Activated T-helper 2 cell treated with anti-CD3 and anti-CD28 coated beads, Interferon-gamma antibody, Interleukin-2, Interleukin-4, amounts not matched to agents 10 μg/mL and 5 μg/mL and 100 μg/mL, durations not matched to agents 14 hours and 24 hours and 36 hours (primary cell): ENCODE data around the gene C11orf68. TPM values are rescaled to one million over a fixed set of nuclear protein-coding genes. Genes with fewer than 3 reads are reported as not detected.
A peak's percentile ranks its signal among the peaks of the same experiment; 100 is the strongest.

Experiments
- DNase-seq: peaks from one replicate; pipeline ENCODE4 v3.0.0; 2021; ENCODE audit warnings: low spot score
- H3K27ac Mint-ChIP-seq: one replicate; pipeline ENCODE4 v1.8.0; 2021; ENCODE audit warnings: mixed read lengths
- H3K27me3 Mint-ChIP-seq: one replicate; pipeline ENCODE4 v1.8.0; 2021; ENCODE audit warnings: low read depth, mixed read lengths
- H3K36me3 Mint-ChIP-seq: one replicate; pipeline ENCODE4 v1.8.0; 2021; ENCODE audit warnings: low read depth, mixed read lengths
- H3K4me1 Mint-ChIP-seq: one replicate; pipeline ENCODE4 v1.8.0; 2021; ENCODE audit warnings: low read depth, mixed read lengths
- H3K4me3 Mint-ChIP-seq: one replicate; pipeline ENCODE4 v1.8.0; 2021; ENCODE audit warnings: low read depth, mild to moderate bottlenecking, moderate library complexity, mixed read lengths
- H3K9me3 Mint-ChIP-seq: one replicate; pipeline ENCODE4 v1.8.0; 2021; ENCODE audit warnings: mixed read lengths
- intact Hi-C: fragments of 100-400 bp; cut with micrococcal nuclease; formaldehyde crosslinking; loops from one replicate; pipeline ENCODE4 v1.15.1; 2023
- total RNA-seq: library from RNA; stranded (reverse); gene quantifications from 2 replicates; pipeline ENCODE4 v1.2.3, GENCODE V29; 2022

The C11orf68 gene
- total RNA-seq, 1 donor from 2014 or later = 23.8 TPM

- no peak for DNase-seq
- Mint-ChIP-seq H3K27me3 (no peaks in the 10 kb centered on the region), H3K36me3 (peaks cover 30% of the 10 kb centered on the region), H3K4me1 (peaks cover 19% of the 10 kb centered on the region), H3K4me3 (peak overlapping the region; percentile 83), H3K9me3 (no peaks in the 10 kb centered on the region), H3K27ac (peak overlapping the region; percentile 75)
- intact Hi-C loops = loop anchor here (2.0 kb wide), 1 partner anchor 43 kb away; the partner anchor contains the start of gene SART1
These were observed 1.2 kb downstream of the C11orf68 start for GRCh38 chr11:65917434-65918210.

DNA sequence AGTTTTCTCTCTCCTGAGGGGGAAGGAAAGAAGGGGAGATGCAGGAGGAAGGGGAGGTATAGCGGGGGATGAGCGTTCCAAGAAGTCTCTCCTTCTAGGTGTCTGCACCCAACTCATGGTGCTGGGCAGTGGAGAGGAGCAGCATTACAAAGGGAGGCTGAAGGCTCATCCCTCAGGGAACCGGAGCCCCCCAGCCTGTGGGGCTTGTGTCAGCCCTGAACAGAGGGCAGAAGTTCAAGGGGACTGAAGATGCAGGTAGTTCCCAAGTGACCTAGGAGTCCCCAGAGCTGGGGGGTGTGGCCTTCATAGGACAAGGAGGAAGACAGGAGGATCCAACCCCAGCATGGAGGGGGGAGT is 1.8 kb downstream of the C11orf68 start:
- peaks cover 19% of the 10 kb centered on the region for H3K4me1 Mint-ChIP-seq
- peaks cover 25% of the 10 kb centered on the region for H3K36me3 Mint-ChIP-seq
- intact Hi-C loops = no loop called here
- DNase-seq = no peak
- no peaks in the 10 kb centered on the region for H3K27me3 Mint-ChIP-seq
- no peaks in the 10 kb centered on the region for H3K9me3 Mint-ChIP-seq
- H3K27ac Mint-ChIP-seq = peak overlapping the region; percentile 42
- peak overlapping the region; percentile 66 for H3K4me3 Mint-ChIP-seq

DNA sequence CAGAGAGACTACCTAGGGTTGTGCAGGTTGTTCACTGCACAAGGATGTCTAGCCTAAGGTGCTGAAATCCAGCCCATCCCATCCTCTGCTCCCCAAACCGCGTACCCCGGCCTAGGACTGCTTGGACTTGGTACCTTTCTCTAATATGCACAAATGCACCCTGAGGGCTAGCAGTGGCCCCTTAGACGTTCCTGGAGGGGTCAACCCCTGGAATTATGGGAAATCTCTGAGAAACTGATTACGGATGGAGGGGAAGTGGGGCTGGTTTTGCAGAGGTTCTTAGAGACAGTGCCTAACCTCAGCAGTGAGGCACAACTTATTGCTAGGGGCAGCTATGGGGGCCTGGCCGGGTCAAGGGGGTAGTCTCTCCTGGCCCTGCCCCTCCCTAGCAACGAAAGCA is 2.5 kb downstream of the C11orf68 start:
- Mint-ChIP-seq H3K9me3 (no peaks in the 10 kb centered on the region), H3K4me3 (peak overlapping the region; percentile 66), H3K27ac (no peak overlapping the region), H3K4me1 (peaks cover 19% of the 10 kb centered on the region), H3K36me3 (peaks cover 18% of the 10 kb centered on the region), H3K27me3 (no peaks in the 10 kb centered on the region)
- intact Hi-C loops = no loop called here
- DNase-seq = no peak

DNA sequence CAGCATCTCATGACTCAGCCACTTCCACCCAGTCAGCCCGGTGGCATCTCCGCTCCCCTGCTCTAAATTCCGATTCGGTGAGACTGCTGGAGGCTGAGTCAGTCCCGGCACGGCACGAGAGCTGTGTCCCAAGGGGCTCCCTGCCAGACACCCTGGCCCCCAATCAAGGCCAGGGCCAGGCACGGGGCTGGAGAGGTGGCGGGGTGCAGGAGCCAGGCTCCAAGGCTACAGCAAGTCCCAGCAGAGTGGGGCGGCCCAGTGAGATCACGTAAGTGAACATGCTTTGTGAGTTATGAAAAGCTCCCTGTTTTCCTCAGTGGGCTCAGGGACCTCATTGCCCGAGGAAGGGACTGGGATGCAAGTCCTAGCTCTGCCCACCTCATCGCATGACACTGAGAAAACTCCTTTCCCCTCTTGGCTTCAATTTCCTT is 3.0 kb downstream of the C11orf68 start:
- Mint-ChIP-seq H3K27me3 (no peaks in the 10 kb centered on the region), H3K4me3 (no peak overlapping the region), H3K9me3 (no peaks in the 10 kb centered on the region), H3K36me3 (peaks cover 18% of the 10 kb centered on the region), H3K27ac (no peak overlapping the region), H3K4me1 (peaks cover 19% of the 10 kb centered on the region)
- intact Hi-C loops = no loop called here
- no peak for DNase-seq

DNA sequence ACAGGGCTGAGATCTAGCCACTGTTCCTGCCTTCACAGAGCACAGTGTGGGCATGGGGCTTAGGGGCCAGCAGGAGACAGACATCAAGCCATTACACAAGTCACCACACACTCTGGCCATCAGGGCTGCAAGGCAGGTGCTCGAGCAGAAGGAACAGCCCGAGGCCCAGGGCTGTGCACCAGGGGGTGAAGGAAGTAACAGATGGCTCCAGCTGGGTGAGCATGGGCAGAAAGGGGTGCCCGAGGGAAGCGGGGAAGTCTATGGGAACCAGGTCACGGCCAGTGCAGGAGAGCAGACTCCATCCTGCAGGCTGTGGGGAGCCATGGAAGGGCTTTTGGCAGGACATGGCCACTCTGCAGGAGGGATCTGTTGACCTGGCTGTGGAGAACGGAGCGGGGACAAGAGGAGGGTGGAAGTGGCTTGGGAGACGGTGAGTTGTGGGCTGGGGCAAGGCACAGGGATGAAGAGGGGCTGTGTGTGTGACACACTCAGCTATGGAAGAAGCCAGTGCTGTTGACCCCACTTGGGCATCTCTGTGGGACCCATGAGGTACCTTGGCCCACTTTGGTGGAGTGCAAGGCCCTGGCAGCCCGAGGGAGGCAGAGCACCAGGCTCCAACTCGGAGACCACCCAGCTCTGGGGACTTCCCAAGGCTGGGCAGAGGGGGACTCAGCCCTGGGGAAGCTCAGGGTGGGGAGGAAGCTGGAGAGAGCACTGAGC is 3.6 kb downstream of the C11orf68 start:
- H3K4me3 Mint-ChIP-seq = no peak overlapping the region
- DNase-seq = no peak
- H3K9me3 Mint-ChIP-seq = no peaks in the 10 kb centered on the region
- H3K36me3 Mint-ChIP-seq = peaks cover 16% of the 10 kb centered on the region
- peaks cover 17% of the 10 kb centered on the region for H3K4me1 Mint-ChIP-seq
- intact Hi-C loops = no loop called here
- H3K27ac Mint-ChIP-seq = no peak overlapping the region
- H3K27me3 Mint-ChIP-seq = no peaks in the 10 kb centered on the region

- intact Hi-C loops = no loop called here
- DNase-seq = no peak
- Mint-ChIP-seq H3K36me3 (peaks cover 10% of the 10 kb centered on the region), H3K4me1 (peaks cover 21% of the 10 kb centered on the region), H3K9me3 (no peaks in the 10 kb centered on the region), H3K4me3 (no peak overlapping the region), H3K27ac (no peak overlapping the region), H3K27me3 (no peaks in the 10 kb centered on the region)
These were observed 6.0 kb downstream of the C11orf68 start for GRCh38 chr11:65912845-65913244.

- DNase-seq = no peak
- no peak overlapping the region for H3K4me3 Mint-ChIP-seq
- intact Hi-C loops = no loop called here
- H3K4me1 Mint-ChIP-seq = peaks cover 17% of the 10 kb centered on the region
- H3K27me3 Mint-ChIP-seq = peaks cover under 1% of the 10 kb centered on the region
- no peak overlapping the region for H3K27ac Mint-ChIP-seq
- no peaks in the 10 kb centered on the region for H3K9me3 Mint-ChIP-seq
- peaks cover 7% of the 10 kb centered on the region for H3K36me3 Mint-ChIP-seq
These were observed 6.9 kb downstream of the C11orf68 start for GRCh38 chr11:65911682-65912568.

DNA sequence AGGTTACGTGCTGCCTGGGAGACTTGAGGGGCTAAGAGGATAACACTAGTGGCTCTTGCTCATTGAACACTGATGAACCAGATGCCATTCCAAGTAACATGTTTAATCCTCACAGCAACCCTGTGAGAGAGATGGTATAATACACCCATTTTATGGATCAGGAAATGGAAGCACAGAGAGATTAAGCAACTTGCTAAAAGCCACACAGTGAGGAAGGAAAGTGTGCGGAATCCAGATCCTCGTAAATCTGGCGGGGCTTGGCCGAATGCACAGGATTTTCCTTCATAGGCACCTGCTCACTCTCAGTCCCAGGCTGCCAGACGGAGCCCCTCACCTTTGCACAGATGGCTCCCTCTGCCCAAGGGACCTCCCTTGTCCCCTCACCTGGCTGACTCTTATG is 11.0 kb downstream of the C11orf68 start:
- Mint-ChIP-seq H3K9me3 (no peaks in the 10 kb centered on the region), H3K4me1 (peaks cover 12% of the 10 kb centered on the region), H3K27ac (no peak overlapping the region), H3K4me3 (no peak overlapping the region), H3K27me3 (peaks cover 5% of the 10 kb centered on the region), H3K36me3 (no peaks in the 10 kb centered on the region)
- intact Hi-C loops = no loop called here
- DNase-seq = no peak

DNA sequence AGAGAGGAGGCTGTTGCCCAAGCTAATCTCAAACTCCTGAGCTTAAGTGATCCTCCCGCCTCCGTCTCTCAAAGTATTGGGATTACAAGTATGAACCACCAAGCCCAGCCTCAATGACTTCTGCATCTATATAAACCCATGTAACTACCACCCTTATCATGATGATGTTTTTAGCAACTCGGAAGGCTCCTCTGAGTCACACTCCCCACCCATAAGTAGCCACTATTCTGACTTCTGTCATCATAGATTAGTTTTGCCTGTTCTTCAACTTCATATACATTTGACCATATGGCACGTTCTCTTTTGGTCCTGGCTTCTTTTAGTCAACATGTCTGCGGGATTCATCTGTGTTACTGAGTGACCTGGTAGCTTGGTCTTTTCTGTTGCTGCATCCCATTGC is 12.3 kb downstream of the C11orf68 start:
- Mint-ChIP-seq H3K4me1 (peaks cover 20% of the 10 kb centered on the region), H3K27me3 (peaks cover 5% of the 10 kb centered on the region), H3K36me3 (no peaks in the 10 kb centered on the region), H3K4me3 (no peak overlapping the region), H3K27ac (no peak overlapping the region), H3K9me3 (no peaks in the 10 kb centered on the region)
- no peak for DNase-seq
- intact Hi-C loops = no loop called here

GRCh38 chr11:65903715-65904114 is 15.1 kb downstream of the C11orf68 start:
- H3K27ac Mint-ChIP-seq = no peak overlapping the region
- peaks cover 4% of the 10 kb centered on the region for H3K36me3 Mint-ChIP-seq
- no peaks in the 10 kb centered on the region for H3K9me3 Mint-ChIP-seq
- no peak overlapping the region for H3K4me3 Mint-ChIP-seq
- peaks cover 5% of the 10 kb centered on the region for H3K27me3 Mint-ChIP-seq
- peaks cover 21% of the 10 kb centered on the region for H3K4me1 Mint-ChIP-seq
- intact Hi-C loops = no loop called here
- no peak for DNase-seq

DNA sequence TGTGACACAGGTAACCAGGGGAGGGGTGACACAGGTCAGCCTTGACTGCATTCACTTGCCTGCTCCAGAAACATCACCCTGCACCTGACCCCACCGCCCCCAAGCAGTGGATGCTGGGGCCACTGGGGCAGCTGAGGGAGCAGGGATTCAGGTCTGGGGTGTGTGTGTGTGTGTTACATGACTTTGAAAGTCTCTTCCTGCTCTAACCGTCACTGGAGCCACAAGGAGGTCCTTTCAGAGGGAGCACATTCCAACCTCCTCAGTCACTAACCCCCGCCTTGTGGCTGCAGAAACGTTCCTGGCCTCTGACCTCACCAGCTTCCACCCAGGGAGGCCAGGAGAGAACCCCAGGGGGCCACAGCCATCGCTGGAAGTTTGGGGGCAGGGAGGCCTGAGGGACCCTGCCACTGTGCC is 15.8 kb downstream of the C11orf68 start:
- DNase-seq = no peak
- no peak overlapping the region for H3K27ac Mint-ChIP-seq
- H3K36me3 Mint-ChIP-seq = peaks cover 4% of the 10 kb centered on the region
- peaks cover 23% of the 10 kb centered on the region for H3K4me1 Mint-ChIP-seq
- H3K27me3 Mint-ChIP-seq = peaks cover 5% of the 10 kb centered on the region
- intact Hi-C loops = no loop called here
- H3K9me3 Mint-ChIP-seq = no peaks in the 10 kb centered on the region
- no peak overlapping the region for H3K4me3 Mint-ChIP-seq

DNA sequence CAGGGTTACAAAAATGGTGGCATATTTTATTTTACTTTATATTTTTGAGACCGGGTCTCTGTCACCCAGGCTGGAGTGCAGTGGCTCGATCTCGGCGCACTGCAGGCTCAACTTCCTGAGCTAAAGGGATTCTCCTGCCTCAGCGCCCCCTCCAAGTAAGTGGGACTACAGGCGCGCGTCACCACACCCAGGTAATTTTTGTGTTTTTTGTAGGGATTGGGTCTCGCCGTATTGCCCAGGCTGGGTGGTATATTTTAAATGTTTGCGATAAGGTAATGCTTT is 18.0 kb downstream of the C11orf68 start:
- intact Hi-C loops = loop anchor here (1.0 kb wide), 2 partner anchors 11 to 18 kb away; partner anchors contain the start of genes C11orf68, CCDC85B and DRAP1
- Mint-ChIP-seq H3K9me3 (no peaks in the 10 kb centered on the region), H3K4me1 (peaks cover 28% of the 10 kb centered on the region), H3K27ac (peak overlapping the region; percentile 74), H3K4me3 (no peak overlapping the region), H3K27me3 (no peaks in the 10 kb centered on the region), H3K36me3 (peaks cover 23% of the 10 kb centered on the region)
- DNase-seq = no peak
